ENCODE data around the gene SMIM1.

DNA sequence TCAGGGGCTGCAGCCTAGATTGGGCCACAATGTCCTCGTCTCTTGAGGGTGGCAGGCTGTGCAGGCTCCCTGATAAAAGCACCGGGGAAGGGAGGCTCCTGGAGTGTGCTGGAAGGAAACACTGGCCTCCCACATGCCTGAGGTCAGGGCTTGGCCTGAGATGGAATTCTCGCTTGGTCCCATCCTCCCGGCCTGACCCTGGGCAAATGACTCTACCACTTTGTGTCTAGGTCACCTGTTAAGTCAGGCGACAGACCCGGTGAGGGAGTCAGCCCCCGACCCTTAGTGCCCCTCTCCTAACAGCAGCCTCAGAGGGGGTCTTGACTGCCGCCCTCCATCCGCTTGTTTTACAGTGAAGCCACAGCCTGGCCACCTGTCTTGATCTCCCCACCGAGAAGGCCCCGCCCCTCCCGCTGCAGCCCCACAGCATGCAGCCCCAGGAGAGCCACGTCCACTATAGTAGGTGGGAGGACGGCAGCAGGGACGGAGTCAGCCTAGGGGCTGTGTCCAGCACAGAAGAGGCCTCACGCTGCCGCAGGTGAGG is 2.5 kb downstream of the SMIM1 start:
- TF ChIP-seq, protein P1, sequence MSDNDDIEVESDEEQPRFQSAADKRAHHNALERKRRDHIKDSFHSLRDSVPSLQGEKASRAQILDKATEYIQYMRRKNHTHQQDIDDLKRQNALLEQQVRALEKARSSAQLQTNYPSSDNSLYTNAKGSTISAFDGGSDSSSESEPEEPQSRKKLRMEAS (IDR thresholded peaks at IDR 0.05), result no peak
- no peak for TF ChIP-seq POLR2A (IDR thresholded peaks at IDR 0.05; ENCODE audit: borderline replicate concordance, extremely low read depth, insufficient read depth, insufficient read length)
- TF ChIP-seq, protein P2, sequence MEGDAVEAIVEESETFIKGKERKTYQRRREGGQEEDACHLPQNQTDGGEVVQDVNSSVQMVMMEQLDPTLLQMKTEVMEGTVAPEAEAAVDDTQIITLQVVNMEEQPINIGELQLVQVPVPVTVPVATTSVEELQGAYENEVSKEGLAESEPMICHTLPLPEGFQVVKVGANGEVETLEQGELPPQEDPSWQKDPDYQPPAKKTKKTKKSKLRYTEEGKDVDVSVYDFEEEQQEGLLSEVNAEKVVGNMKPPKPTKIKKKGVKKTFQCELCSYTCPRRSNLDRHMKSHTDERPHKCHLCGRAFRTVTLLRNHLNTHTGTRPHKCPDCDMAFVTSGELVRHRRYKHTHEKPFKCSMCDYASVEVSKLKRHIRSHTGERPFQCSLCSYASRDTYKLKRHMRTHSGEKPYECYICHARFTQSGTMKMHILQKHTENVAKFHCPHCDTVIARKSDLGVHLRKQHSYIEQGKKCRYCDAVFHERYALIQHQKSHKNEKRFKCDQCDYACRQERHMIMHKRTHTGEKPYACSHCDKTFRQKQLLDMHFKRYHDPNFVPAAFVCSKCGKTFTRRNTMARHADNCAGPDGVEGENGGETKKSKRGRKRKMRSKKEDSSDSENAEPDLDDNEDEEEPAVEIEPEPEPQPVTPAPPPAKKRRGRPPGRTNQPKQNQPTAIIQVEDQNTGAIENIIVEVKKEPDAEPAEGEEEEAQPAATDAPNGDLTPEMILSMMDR (IDR thresholded peaks at IDR 0.05 in 2 of 3, conservative IDR thresholded peaks at IDR 0.05 in 1 of 3; ENCODE audit: borderline replicate concordance in 1 of 3, insufficient read depth in 1 of 3, low read depth in 2 of 3, low read length in 2 of 3), result no peak
- TF ChIP-seq, protein P3, sequence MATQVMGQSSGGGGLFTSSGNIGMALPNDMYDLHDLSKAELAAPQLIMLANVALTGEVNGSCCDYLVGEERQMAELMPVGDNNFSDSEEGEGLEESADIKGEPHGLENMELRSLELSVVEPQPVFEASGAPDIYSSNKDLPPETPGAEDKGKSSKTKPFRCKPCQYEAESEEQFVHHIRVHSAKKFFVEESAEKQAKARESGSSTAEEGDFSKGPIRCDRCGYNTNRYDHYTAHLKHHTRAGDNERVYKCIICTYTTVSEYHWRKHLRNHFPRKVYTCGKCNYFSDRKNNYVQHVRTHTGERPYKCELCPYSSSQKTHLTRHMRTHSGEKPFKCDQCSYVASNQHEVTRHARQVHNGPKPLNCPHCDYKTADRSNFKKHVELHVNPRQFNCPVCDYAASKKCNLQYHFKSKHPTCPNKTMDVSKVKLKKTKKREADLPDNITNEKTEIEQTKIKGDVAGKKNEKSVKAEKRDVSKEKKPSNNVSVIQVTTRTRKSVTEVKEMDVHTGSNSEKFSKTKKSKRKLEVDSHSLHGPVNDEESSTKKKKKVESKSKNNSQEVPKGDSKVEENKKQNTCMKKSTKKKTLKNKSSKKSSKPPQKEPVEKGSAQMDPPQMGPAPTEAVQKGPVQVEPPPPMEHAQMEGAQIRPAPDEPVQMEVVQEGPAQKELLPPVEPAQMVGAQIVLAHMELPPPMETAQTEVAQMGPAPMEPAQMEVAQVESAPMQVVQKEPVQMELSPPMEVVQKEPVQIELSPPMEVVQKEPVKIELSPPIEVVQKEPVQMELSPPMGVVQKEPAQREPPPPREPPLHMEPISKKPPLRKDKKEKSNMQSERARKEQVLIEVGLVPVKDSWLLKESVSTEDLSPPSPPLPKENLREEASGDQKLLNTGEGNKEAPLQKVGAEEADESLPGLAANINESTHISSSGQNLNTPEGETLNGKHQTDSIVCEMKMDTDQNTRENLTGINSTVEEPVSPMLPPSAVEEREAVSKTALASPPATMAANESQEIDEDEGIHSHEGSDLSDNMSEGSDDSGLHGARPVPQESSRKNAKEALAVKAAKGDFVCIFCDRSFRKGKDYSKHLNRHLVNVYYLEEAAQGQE (IDR thresholded peaks at IDR 0.05; ENCODE audit: low read depth), result no peak
- TF ChIP-seq CBX3 (IDR thresholded peaks at IDR 0.05; ENCODE audit: low read depth), result no peak
- TF ChIP-seq RAD21 (IDR thresholded peaks at IDR 0.05; ENCODE audit: low read depth), result no peak
- no peak for TF ChIP-seq EZH2 (IDR thresholded peaks at IDR 0.05)
- TF ChIP-seq ZNF274 (IDR thresholded peaks at IDR 0.05; ENCODE audit: low read depth, low read length), result no peak
- no peak for TF ChIP-seq EZH2phosphoT487 (IDR thresholded peaks at IDR 0.05; ENCODE audit: borderline replicate concordance)
- TF ChIP-seq TCF7L2 (IDR thresholded peaks at IDR 0.05; ENCODE audit: borderline replicate concordance, extremely low read depth, insufficient read depth, insufficient read length), result no peak
- TF ChIP-seq YY1 (IDR thresholded peaks at IDR 0.05; ENCODE audit: extremely low read depth, insufficient replicate concordance, low read depth, low read length), result no peak
- TF ChIP-seq POLR2AphosphoS5 (IDR thresholded peaks at IDR 0.05; ENCODE audit: low read depth, low read length), result no peak
- TF ChIP-seq, protein P4, sequence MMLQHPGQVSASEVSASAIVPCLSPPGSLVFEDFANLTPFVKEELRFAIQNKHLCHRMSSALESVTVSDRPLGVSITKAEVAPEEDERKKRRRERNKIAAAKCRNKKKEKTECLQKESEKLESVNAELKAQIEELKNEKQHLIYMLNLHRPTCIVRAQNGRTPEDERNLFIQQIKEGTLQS (IDR thresholded peaks at IDR 0.05), result no peak
